ENCODE data around the gene AXL. TPM values are rescaled to one million over a fixed set of nuclear protein-coding genes. Genes with fewer than 3 reads are reported as not detected.

Gene AXL
- total and polyA plus RNA-seq, 2 of the 8 experiments (the other 6 are each of a cell fraction or from before 2014, with no cell fraction given) = 35.3 to 51.0 TPM

GRCh38 chr19:41249707-41250423 lies 30.8 kb downstream of the AXL start:
- TF ChIP-seq GTF2F1 (IDR thresholded peaks at IDR 0.05; ENCODE audit: borderline replicate concordance, low read depth, low read length) (no peak), SIX5 (IDR thresholded peaks at IDR 0.05; ENCODE audit: low read depth, low read length) (peak; percentile 42; the same call in 1 of the 2 replicates)
- no peaks in the 10 kb centered on the region for H3K79me2 ChIP-seq (ENCODE audit: control insufficient read depth in 1 of 2, insufficient read depth in 2 of 2, low read length in 2 of 2)
- H4K5ac ChIP-seq (ENCODE audit: insufficient read length, low read depth, low read length) = no peak overlapping the region
- FAIRE-seq (no peak), DNase-seq (ENCODE audit: low read depth in 1 of 2, low spot score in 2 of 2) (no peak)
- H4K20me1 ChIP-seq (replicated peaks in 1 of 2; ENCODE audit: control insufficient read depth in 1 of 2, insufficient read depth in 2 of 2, low read length in 2 of 2) = no peaks in the 10 kb centered on the region
- H2AFZ ChIP-seq (ENCODE audit: low read length) = no peak overlapping the region
- H3K27ac ChIP-seq (ENCODE audit: low read depth, low read length) = no peak overlapping the region
- H2BK12ac ChIP-seq (ENCODE audit: low read depth, low read length) = no peak overlapping the region
- no peaks in the 10 kb centered on the region for H3K79me1 ChIP-seq (ENCODE audit: low read depth, low read length)
- WGBS, 2 experiments (ENCODE audit: extremely low coverage in 1 of 2, insufficient coverage in 1 of 2, insufficient read length in 1 of 2, insufficient replicate concordance in 2 of 2, low coverage in 1 of 2, low lambda C conversion rate in 2 of 2, missing lambda C conversion rate in 1 of 2) = 94% methylated on average over 9 of the region's 9 CpGs; no CpG with 5 or more reads in 1 of the 2 experiments
- POLR2A ChIA-PET (ENCODE audit: partially characterized antibody) = interaction anchor here (0.6 to 5.1 kb wide), 10 partner anchors 9 to 42 kb away, joined by 3 to 28 read pairs (median 6); partner anchors contain the start of genes AXL and HNRNPUL1
- H3K36me3 ChIP-seq (ENCODE audit: control insufficient read depth in 2 of 4, insufficient read depth in 4 of 4, low read length in 3 of 4) = peaks cover 10 to 59% (median 35%) of the 10 kb centered on the region in 4 experiments; a peak in 7 of 8 replicates
- H3K18ac ChIP-seq (ENCODE audit: extremely low read depth, low read length) = no peak overlapping the region
- H2AK5ac ChIP-seq (ENCODE audit: low read depth, low read length) = no peak overlapping the region
- H3K4me2 ChIP-seq (ENCODE audit: insufficient read depth in 1 of 2, low read depth in 2 of 2, low read length in 2 of 2) = no peak overlapping the region
- H3K9ac ChIP-seq (replicated peaks in 1 of 4; ENCODE audit: extremely low read depth in 1 of 4, low read depth in 3 of 4, low read length in 3 of 4) = no peak overlapping the region
- no peaks in the 10 kb centered on the region for H3K23me2 ChIP-seq (ENCODE audit: low read depth, low read length)
- no peak overlapping the region for H3K56ac ChIP-seq (replicated peaks; ENCODE audit: insufficient read length, low read depth, low read length)
- no peak overlapping the region for H2BK5ac ChIP-seq (ENCODE audit: low read depth, low read length)
- no peak overlapping the region for H3K4ac ChIP-seq (replicated peaks; ENCODE audit: insufficient read length, low read depth, low read length)
- H3K4me1 ChIP-seq (replicated peaks in 1 of 4; ENCODE audit: control insufficient read depth in 3 of 4, insufficient read depth in 4 of 4, low read length in 3 of 4) = no peaks in the 10 kb centered on the region
- H3K27me3 ChIP-seq (replicated peaks in 1 of 4; ENCODE audit: control insufficient read depth in 3 of 4, extremely low read depth in 1 of 4, insufficient read depth in 3 of 4, low read length in 3 of 4) = no peaks in the 10 kb centered on the region
- H3K4me3 ChIP-seq (ENCODE audit: extremely low read depth in 1 of 4, insufficient read depth in 2 of 4, low read depth in 3 of 4, low read length in 4 of 4) = no peak overlapping the region
- H2BK20ac ChIP-seq (ENCODE audit: low read length) = no peak overlapping the region
- H4K91ac ChIP-seq (replicated peaks; ENCODE audit: insufficient read length, low read length) = no peak overlapping the region
- H4K8ac ChIP-seq (ENCODE audit: extremely low read depth, insufficient read depth, low read length) = no peak overlapping the region
- CTCF ChIA-PET (ENCODE audit: partially characterized antibody) = interaction anchor here (0.6 to 4.4 kb wide), 8 partner anchors 9 to 496 kb away, joined by 3 to 21 read pairs (median 4); partner anchors contain the start of gene CYP2S1
- H3K14ac ChIP-seq (ENCODE audit: insufficient read length) = no peak overlapping the region
- no peak overlapping the region for H2BK15ac ChIP-seq (ENCODE audit: low read length)
- no peak overlapping the region for H2BK120ac ChIP-seq (replicated peaks; ENCODE audit: low read depth, low read length)
- no peak overlapping the region for H3K23ac ChIP-seq (ENCODE audit: insufficient read length)
- H3K9me3 ChIP-seq (ENCODE audit: insufficient read depth in 2 of 2, low read depth in 1 of 2, low read length in 1 of 2) = no peaks in the 10 kb centered on the region

Measured in H1 (cell line).